Fibroblast of skin of back (primary cell): ENCODE results near the gene GNG3. TPM values are rescaled to one million over a fixed set of nuclear protein-coding genes. Genes with fewer than 3 reads are reported as not detected.
"Not testable (repeated sequence)": the region's sequence is repeated elsewhere in the genome, so short reads cannot be mapped to it uniquely, and the experiment has no call there.

ENCODE experiments used
- DNase-seq: peaks from one replicate; pipeline ENCODE4 v3.0.0-alpha.2; 2013
- polyA plus RNA-seq, 2 experiments: library from polyadenylated mRNA; unstranded; fragments of 120-200 nt; gene quantifications; one replicate each; pipeline ENCODE4 v1.2.1, GENCODE V29; 2013; ENCODE audit not compliant: insufficient read length in 2 of 2

GNG3 gene
- 0.47 TPM for polyA plus RNA-seq (2013, experiment 1 of 2; ENCODE audit: insufficient read length)
- polyA plus RNA-seq (2013, experiment 2 of 2; ENCODE audit: insufficient read length), result 0.35 TPM

DNA sequence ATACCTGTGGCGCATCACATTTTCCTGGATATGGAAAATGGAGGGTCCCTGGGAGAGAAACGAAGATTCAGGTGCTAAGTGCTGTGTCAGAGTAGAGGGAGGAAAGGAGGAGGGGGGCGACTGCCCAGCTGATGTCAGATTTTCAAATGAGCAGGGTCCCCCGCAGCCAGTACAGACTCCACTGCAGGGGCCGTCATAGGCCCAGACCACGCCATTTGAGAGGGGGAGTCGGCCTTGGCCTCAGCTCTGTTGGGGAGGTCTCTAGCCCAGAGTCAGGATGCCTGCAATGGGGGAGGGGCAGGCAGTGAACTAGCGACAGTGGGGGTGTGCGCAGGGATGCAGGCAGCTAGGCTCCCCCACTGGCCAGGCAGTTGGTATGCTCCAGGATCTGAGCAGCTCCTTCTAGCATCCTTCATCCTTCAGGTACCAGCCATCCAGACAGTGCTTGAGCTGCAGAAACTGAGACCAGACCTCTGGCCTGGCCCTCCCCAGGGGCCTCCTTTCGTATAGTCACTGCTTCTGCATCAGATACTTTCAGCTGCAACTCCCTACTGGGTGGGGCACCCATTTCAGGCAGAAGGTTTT lies at the start of gene GNG3, which contains the start of gene BSCL2:
Gene GNG3 (plus strand): TSS at position 400 of the 585 bp plus-strand sequence. CDS start 620 bp downstream, outside the sequence.
Gene BSCL2 (minus strand): TSS at position 148 of the 585 bp plus-strand sequence. CDS start 229 bp downstream, outside the sequence.
- DNase-seq, result no peak

- no peak for DNase-seq
Observed at GRCh38 chr11:62664405-62665074, 42.9 kb upstream of the GNG3 start.

DNA sequence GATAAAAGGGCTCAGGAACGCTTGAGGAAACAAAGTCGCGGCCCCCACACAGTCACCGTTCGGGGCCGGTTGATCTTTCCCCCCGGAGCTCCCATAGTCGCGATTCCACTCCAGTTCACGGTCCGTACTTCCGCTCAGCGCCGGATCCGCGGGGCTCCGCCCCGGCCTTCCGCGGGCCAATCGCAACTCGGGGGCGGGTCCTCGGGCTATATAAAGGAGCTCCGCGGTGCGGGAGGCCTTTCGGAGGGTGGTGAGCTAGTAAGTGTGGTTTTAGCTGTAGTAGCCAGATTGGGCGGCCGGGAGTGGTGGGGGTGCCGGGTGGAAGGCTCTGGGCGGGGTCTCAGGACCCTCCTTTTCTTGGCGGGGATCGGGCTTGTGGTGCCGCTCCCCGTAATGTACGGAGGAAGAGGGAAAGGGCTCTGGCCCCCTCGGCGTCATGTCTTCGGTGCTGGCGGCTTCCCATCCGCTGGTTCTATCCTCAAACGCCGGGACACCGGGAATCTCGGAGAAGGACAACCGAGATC lies 42.3 kb upstream of the GNG3 start, which contains the start of the genes C11orf98 and CSKMT:
Gene C11orf98 (minus strand): TSS at position 136 of the 524 bp plus-strand sequence. CDS start 41 bp downstream, at position 95.
Gene CSKMT (plus strand): TSS at position 238 of the 524 bp plus-strand sequence. CDS start 568 bp downstream, outside the sequence.
- DNase-seq, result peak; percentile 92

DNA sequence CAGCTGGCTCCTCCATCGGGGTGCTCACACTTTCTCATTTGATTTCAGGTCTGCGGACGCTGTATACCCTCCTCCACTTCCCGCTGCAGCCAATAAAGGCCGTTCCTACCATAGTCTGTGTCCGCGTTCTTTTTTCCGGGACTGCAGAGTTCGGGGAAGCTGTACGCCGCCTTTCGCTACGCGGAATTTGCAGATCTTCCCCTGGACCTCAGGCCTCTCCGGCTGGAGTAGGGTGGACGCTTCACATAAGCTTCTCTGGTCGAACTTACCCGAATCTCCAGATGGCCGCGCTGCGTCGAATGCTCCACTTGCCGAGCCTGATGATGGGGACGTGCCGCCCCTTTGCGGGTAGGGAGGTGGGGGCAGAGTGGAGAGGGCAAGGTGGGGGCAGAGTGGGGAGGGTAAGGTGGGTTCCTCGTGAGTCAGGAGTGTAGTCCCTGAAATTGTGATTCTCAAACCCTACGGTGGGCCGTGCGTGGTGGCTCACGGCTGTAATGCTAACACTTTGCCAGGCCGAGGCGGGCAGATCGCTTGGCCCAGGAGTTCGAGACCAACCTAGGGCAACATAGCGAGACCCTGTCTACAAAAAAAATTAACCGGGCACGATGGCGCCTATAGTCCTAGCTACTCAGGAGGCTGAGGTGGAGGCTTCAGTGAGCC lies 41.7 kb upstream of the GNG3 start:
- peak; percentile 47 for DNase-seq

- DNase-seq, result no peak
Observed at GRCh38 chr11:62666259-62666926, 41.1 kb upstream of the GNG3 start.

DNA sequence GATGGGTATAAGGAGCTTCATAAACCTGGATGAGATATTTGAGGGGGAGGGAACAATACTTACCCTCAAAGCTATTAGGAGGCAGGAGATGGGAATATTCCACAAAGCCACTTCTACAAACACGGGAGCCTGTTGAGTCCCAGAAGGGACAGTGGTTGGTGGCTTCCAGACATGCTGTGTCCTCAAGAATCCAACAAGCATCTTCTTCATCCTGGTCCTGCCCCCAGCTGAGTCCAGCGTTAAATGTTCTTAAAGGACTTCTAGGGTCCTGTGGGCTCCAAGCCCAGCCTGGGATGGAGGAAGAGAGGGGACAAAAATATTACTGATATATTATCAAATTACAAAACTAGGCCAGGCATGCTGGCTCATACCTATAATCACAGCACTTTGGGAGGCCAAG lies 40.0 kb upstream of the GNG3 start:
- DNase-seq, result no peak

DNA sequence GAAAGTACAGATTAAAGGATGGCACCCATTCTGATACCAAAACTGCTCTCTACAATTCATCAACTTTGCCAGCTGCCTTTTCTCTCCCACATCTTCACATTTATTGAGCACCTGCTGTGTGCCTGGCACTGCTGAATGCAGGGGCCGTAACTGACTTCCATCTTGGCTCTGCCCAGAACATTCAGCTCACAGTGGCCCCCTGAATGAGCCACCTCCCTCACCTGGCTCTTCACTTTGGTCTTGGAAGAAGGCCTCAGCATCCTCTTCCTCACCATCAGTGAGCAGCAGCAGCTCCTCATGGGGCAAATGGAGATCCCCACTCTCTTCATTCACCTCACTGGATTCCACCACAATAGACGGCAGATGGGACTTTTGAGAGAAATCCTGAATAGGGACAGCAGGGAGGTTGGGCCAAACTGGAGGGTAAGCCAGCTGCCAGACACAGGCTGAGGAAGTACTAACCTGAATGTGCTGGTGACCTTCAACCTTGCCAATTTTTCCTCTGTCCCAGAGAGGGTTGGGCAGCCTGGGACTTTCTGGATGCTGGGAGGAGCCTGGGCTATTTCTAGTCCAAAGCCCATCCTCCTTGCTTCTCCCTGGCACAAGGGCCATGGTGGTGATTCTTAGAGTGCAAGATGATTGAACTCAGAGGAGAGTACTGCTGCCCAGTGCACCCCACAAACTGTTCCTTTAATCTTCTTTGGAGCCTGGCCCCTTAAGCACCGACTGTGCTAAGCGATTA lies 37.9 kb upstream of the GNG3 start:
- DNase-seq, result no peak

- no peak for DNase-seq
Observed at GRCh38 chr11:62671236-62671607, 36.3 kb upstream of the GNG3 start.

DNA sequence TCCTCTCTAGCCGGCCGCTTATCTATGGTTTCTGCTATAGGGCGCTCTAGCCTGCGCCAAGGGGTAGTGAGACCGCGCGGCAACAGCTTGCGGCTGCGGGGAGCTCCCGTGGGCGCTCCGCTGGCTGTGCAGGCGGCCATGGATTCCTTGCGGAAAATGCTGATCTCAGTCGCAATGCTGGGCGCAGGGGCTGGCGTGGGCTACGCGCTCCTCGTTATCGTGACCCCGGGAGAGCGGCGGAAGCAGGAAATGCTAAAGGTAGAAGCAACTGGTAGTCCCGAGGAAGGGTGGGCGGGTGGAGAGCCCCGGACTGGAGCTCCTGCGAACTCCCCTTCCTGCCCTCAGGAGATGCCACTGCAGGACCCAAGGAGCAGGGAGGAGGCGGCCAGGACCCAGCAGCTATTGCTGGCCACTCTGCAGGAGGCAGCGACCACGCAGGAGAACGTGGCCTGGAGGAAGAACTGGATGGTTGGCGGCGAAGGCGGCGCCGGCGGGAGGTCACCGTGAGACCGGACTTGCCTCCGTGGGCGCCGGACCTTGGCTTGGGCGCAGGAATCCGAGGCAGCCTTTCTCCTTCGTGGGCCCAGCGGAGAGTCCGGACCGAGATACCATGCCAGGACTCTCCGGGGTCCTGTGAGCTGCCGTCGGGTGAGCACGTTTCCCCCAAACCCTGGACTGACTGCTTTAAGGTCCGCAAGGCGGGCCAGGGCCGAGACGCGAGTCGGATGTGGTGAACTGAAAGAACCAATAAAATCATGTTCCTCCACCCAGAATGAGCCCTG lies 35.7 kb upstream of the GNG3 start, which contains the start of the genes LBHD1 and UQCC3:
Gene LBHD1 (minus strand): TSS at position 660 of the 782 bp plus-strand sequence. CDS start 2,236 bp downstream, outside the sequence.
Gene UQCC3 (plus strand): TSS at position 66 of the 782 bp plus-strand sequence. CDS start 73 bp downstream, at position 139.
- peak; percentile 86 for DNase-seq

DNA sequence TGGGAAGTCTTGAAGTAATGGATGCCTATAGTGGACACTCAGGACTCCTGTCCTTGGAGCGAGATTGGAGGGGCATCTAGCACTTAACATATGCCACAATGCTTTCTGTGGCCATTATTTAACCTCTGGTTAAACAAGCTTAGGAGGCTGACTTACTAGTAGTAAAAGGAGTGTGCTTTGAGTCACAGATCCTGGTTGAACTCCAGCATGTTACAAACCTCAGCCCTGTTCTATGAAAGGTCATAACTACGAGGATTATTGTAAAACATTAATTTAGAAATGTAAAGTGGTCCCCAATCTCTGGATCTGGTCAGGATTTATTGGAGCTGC lies 34.3 kb upstream of the GNG3 start:
- DNase-seq, result no peak

- not testable (repeated sequence) for DNase-seq
Observed at GRCh38 chr11:62675415-62675814, 32.1 kb upstream of the GNG3 start.

DNA sequence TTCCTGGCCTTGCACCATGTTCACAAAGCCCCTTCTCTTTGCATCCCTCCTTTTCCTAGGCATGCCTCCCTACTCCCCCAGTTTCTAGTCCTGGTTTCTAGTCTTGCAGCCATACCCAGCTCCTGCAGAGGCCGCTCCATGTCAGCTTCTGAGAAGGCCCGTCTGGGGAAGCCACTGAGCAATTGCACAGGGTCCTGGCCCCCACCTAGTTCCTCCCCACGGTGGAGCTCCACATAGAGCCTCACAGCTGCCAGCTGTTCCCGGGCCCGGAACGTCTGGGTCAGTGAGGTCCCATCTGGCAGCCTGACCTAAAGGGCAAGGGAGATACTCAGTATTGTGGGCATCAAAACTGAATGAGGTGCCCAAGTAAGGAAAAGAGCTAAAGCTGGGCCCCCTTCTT lies 30.8 kb upstream of the GNG3 start:
- DNase-seq, result no peak

- DNase-seq, result no peak
Observed at GRCh38 chr11:62677156-62677555, 30.3 kb upstream of the GNG3 start.

DNA sequence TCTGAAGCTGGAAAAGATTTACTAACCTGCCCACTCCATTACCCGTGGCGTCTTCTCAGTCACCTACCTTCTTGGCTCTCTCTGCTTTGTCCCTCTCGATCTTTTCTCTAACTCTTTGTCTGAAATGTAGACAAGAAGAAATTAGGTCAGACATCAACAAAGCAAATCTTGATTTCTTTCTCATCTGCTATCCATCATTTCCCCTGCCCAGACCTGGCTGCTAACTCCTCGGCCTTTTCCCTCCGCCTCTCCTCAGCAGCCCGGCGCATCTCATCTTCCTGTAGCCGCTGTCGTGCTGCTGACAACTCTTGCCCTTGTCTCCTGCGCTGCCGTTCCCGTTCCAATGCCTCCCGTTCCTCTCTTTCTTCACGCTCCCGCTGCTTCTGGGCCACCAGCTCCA lies 29.8 kb upstream of the GNG3 start:
- no peak for DNase-seq

- no peak for DNase-seq
Observed at GRCh38 chr11:62678433-62678769, 29.1 kb upstream of the GNG3 start.

- DNase-seq, result peak; percentile 90
Observed at GRCh38 chr11:62678770-62679696, 28.4 kb upstream of the GNG3 start, which contains the start of gene UBXN1. Gene UBXN1 (minus strand): TSS chr11:62679073. CDS start chr11:62678923, 150 bp downstream.

DNA sequence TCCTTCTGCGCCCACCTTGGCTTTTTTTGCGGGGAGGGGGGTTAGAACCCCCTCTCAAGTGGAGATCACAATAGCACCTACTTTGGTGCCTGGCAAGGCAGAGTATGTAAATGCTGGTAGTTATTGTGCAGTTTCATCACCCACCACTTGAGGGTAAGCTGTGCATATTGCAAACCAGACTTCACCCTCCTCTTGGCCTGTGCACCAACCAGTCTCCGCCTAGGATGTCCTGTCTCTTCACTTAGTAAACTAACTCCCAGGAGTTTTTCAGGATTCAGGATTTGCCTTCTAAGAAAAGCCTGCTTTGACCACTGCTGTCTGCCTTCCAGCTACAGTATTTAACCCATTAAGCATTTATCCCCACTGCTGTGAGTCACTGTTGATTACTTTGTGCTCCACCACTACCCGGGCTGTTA lies 26.6 kb upstream of the GNG3 start:
- peak; percentile 76 for DNase-seq

DNA sequence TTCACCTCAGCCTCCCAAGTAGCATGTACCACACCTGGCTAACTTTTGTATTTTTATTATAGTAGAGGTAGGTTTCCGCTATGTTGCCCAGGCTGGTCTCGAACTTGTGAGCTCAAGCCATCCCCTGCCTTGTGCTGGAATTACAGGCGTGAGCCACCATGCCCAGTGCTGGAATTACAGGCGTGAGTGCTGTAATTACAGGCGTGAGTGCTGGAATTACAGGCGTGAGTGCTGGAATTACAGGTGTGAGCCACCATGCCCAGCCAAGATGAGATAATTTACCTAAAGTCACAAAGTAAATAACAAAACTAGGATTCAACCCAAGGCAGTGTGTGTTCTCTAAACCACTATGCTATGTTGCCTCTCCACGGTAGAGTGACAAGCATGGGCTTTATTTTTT lies 25.0 kb upstream of the GNG3 start:
- no peak for DNase-seq
